HEK293 (cell line): ENCODE measurements around the gene SPAG8.

Experiments used
- YY1 ChIP-seq: fragments of 450-650 bp; formaldehyde crosslinking; IDR thresholded peaks from 2 replicates; pipeline ENCODE4 v1.5.1; 2018; ENCODE audit warnings: missing biosample characterization, missing genetic modification characterization
- ZNF114 ChIP-seq: fragments of 450-650 bp; formaldehyde crosslinking; IDR thresholded peaks from 2 replicates; pipeline ENCODE4 v1.5.0; 2017; ENCODE audit warnings: missing biosample characterization, missing genetic modification characterization
- ZNF121 ChIP-seq: fragments of 450-650 bp; formaldehyde crosslinking; IDR thresholded peaks from 2 replicates; pipeline ENCODE4 v1.5.1; 2016; ENCODE audit warnings: missing biosample characterization, missing genetic modification characterization
- ZNF354C ChIP-seq: fragments of 450-650 bp; formaldehyde crosslinking; IDR thresholded peaks from 2 replicates; pipeline ENCODE4 v1.5.1; 2016; ENCODE audit warnings: missing biosample characterization, missing genetic modification characterization, low read depth, borderline replicate concordance
- ZNF514 ChIP-seq: fragments of 450-650 bp; formaldehyde crosslinking; IDR thresholded peaks from 2 replicates; pipeline ENCODE4 v1.5.1; 2016; ENCODE audit warnings: missing biosample characterization, missing genetic modification characterization
- ZNF544 ChIP-seq: fragments of 450-650 bp; formaldehyde crosslinking; IDR thresholded peaks from 2 replicates; pipeline ENCODE4 v1.5.0; 2017; ENCODE audit warnings: missing biosample characterization, missing genetic modification characterization
- ZNF549 ChIP-seq: fragments of 450-650 bp; IDR thresholded peaks from 2 replicates; pipeline ENCODE4 v1.5.1; 2018; ENCODE audit warnings: missing biosample characterization, missing genetic modification characterization, mild to moderate bottlenecking, inconsistent platforms, moderate library complexity
- ZXDB ChIP-seq: fragments of 450-650 bp; formaldehyde crosslinking; IDR thresholded peaks from 2 replicates; pipeline ENCODE4 v1.5.1; 2016; ENCODE audit warnings: missing biosample characterization, missing genetic modification characterization
- TF ChIP-seq, protein P1 (sequence below): fragments of 450-650 bp; formaldehyde crosslinking; IDR thresholded peaks from 2 replicates; pipeline ENCODE4 v1.5.1; 2016; ENCODE audit warnings: missing biosample characterization, missing genetic modification characterization
- TF ChIP-seq, protein P2 (sequence below): fragments of 450-650 bp; formaldehyde crosslinking; IDR thresholded peaks from 2 replicates; pipeline ENCODE4 v1.5.1; 2016; ENCODE audit warnings: missing biosample characterization, missing genetic modification characterization
- TF ChIP-seq, protein P3 (sequence below): fragments of 450-650 bp; formaldehyde crosslinking; IDR thresholded peaks from 2 replicates; pipeline ENCODE4 v1.5.1; 2016; ENCODE audit warnings: missing biosample characterization, missing genetic modification characterization, low read depth
- TF ChIP-seq, protein P4 (sequence below): fragments of 450-650 bp; formaldehyde crosslinking; IDR thresholded peaks from 2 replicates; pipeline ENCODE4 v1.5.1; 2016; ENCODE audit warnings: missing biosample characterization, missing genetic modification characterization

DNA sequence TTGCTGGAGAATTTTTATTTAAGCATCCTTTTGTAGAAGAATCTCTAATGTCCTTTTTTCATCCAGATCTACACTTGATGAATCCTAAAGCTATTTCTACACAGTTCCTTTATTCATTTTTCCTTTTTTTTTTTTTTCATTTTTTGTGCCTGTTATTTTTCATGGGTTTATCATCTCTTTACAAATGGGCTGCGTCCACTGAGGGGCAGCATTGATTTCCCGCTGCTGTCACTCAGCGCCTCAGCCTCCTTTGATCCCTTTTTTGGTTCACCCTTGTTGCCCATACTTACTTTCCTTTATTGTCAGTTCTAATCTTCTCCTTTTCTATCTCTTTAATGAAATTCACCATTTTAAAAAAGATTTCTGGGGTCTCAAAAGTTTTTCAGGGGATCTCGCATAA, 52.3 kb downstream of the SPAG8 start:
- no peak for TF ChIP-seq ZNF121 (tag by site-specific recombination)
- TF ChIP-seq, protein P1, sequence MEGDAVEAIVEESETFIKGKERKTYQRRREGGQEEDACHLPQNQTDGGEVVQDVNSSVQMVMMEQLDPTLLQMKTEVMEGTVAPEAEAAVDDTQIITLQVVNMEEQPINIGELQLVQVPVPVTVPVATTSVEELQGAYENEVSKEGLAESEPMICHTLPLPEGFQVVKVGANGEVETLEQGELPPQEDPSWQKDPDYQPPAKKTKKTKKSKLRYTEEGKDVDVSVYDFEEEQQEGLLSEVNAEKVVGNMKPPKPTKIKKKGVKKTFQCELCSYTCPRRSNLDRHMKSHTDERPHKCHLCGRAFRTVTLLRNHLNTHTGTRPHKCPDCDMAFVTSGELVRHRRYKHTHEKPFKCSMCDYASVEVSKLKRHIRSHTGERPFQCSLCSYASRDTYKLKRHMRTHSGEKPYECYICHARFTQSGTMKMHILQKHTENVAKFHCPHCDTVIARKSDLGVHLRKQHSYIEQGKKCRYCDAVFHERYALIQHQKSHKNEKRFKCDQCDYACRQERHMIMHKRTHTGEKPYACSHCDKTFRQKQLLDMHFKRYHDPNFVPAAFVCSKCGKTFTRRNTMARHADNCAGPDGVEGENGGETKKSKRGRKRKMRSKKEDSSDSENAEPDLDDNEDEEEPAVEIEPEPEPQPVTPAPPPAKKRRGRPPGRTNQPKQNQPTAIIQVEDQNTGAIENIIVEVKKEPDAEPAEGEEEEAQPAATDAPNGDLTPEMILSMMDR (tag by site-specific recombination), result no peak
- TF ChIP-seq, protein P2, sequence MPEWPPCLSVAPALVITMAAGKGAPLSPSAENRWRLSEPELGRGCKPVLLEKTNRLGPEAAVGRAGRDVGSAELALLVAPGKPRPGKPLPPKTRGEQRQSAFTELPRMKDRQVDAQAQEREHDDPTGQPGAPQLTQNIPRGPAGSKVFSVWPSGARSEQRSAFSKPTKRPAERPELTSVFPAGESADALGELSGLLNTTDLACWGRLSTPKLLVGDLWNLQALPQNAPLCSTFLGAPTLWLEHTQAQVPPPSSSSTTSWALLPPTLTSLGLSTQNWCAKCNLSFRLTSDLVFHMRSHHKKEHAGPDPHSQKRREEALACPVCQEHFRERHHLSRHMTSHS (tag by site-specific recombination), result no peak
- no peak for TF ChIP-seq ZNF544
- TF ChIP-seq ZNF549 (tag by site-specific recombination), result no peak
- TF ChIP-seq, protein P3, sequence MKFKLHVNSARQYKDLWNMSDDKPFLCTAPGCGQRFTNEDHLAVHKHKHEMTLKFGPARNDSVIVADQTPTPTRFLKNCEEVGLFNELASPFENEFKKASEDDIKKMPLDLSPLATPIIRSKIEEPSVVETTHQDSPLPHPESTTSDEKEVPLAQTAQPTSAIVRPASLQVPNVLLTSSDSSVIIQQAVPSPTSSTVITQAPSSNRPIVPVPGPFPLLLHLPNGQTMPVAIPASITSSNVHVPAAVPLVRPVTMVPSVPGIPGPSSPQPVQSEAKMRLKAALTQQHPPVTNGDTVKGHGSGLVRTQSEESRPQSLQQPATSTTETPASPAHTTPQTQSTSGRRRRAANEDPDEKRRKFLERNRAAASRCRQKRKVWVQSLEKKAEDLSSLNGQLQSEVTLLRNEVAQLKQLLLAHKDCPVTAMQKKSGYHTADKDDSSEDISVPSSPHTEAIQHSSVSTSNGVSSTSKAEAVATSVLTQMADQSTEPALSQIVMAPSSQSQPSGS, result no peak
- no peak for TF ChIP-seq ZNF354C (tag by site-specific recombination)
- TF ChIP-seq ZXDB (tag by site-specific recombination), result no peak
- TF ChIP-seq, protein P4, sequence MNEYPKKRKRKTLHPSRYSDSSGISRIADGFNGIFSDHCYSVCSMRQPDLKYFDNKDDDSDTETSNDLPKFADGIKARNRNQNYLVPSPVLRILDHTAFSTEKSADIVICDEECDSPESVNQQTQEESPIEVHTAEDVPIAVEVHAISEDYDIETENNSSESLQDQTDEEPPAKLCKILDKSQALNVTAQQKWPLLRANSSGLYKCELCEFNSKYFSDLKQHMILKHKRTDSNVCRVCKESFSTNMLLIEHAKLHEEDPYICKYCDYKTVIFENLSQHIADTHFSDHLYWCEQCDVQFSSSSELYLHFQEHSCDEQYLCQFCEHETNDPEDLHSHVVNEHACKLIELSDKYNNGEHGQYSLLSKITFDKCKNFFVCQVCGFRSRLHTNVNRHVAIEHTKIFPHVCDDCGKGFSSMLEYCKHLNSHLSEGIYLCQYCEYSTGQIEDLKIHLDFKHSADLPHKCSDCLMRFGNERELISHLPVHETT, result no peak
- no peak for TF ChIP-seq YY1 (tag by site-specific recombination)
- no peak for TF ChIP-seq ZNF514
- no peak for TF ChIP-seq ZNF114 (tag by site-specific recombination)
